Type B pancreatic cell (in vitro differentiated cells): ENCODE measurements around the gene KCNS3. TPM values are rescaled to one million over a fixed set of nuclear protein-coding genes. Genes with fewer than 3 reads are reported as not detected.

Source experiments
- DNase-seq: peaks from one replicate; pipeline ENCODE4 v3.0.0; 2021; ENCODE audit warnings: mixed read lengths; ENCODE audit not compliant: unreplicated experiment; ENCODE audit errors: extremely low spot score
- H3K27ac Mint-ChIP-seq: 2 replicates; pipeline ENCODE4 v1.8.0; 2021; ENCODE audit warnings: mild to moderate bottlenecking, mixed read lengths
- H3K27me3 Mint-ChIP-seq: 2 replicates; pipeline ENCODE4 v1.8.0; 2021; ENCODE audit warnings: mixed read lengths
- H3K36me3 Mint-ChIP-seq: 2 replicates; pipeline ENCODE4 v1.8.0; 2021; ENCODE audit warnings: mixed read lengths
- H3K4me1 Mint-ChIP-seq: one replicate; pipeline ENCODE4 v1.8.0; 2021; ENCODE audit warnings: mixed read lengths; ENCODE audit not compliant: unreplicated experiment
- H3K4me3 Mint-ChIP-seq: 2 replicates; pipeline ENCODE4 v1.8.0; 2021; ENCODE audit warnings: mild to moderate bottlenecking, mixed read lengths
- H3K9me3 Mint-ChIP-seq: 2 replicates; pipeline ENCODE4 v1.8.0; 2021; ENCODE audit warnings: mixed read lengths
- CTCF ChIP-seq: fragments of 200-600 bp; sonication (generic); conservative IDR thresholded peaks from 2 replicates; pipeline ENCODE4 v1.5.0; 2021; ENCODE audit warnings: antibody characterized with exemption, mild to moderate bottlenecking
- total RNA-seq: library from RNA; stranded (reverse); gene quantifications from 2 replicates; pipeline ENCODE4 v1.2.1, GENCODE V29; 2021; ENCODE audit warnings: low replicate concordance

The KCNS3 gene
- total RNA-seq, 1 donor from 2014 or later = 5.3 TPM

- H3K27ac Mint-ChIP-seq = no peak overlapping the region
- DNase-seq = no peak
- no peak for TF ChIP-seq CTCF
- no peaks in the 10 kb centered on the region for H3K9me3 Mint-ChIP-seq
- H3K36me3 Mint-ChIP-seq = no peaks in the 10 kb centered on the region
- H3K27me3 Mint-ChIP-seq = no peaks in the 10 kb centered on the region
- no peak overlapping the region for H3K4me3 Mint-ChIP-seq
- H3K4me1 Mint-ChIP-seq = peaks cover 5% of the 10 kb centered on the region
Observed at GRCh38 chr2:17979707-17980106, 101.2 kb downstream of the KCNS3 start.

- TF ChIP-seq CTCF = no peak
- Mint-ChIP-seq H3K27me3 (no peaks in the 10 kb centered on the region), H3K9me3 (no peaks in the 10 kb centered on the region), H3K4me1 (peaks cover 5% of the 10 kb centered on the region), H3K4me3 (no peak overlapping the region), H3K27ac (no peak overlapping the region), H3K36me3 (no peaks in the 10 kb centered on the region)
- DNase-seq = no peak
Observed at GRCh38 chr2:17981936-17982335, 103.5 kb downstream of the KCNS3 start.

Other genes with a start within 250 kb of the KCNS3 start
- gene SMC6, start 124.9 kb upstream of the KCNS3 start, total RNA-seq = 16.7 and 30.5 TPM in 2 replicates
- 14.6 and 21.9 TPM in 2 replicates for gene GEN1, start 124.5 kb upstream of the KCNS3 start, total RNA-seq
- not detected in 2 replicates for gene MSGN1, start 62.2 kb upstream of the KCNS3 start, total RNA-seq